Measurements from ENCODE around the gene HSPA9. TPM values are rescaled to one million over a fixed set of nuclear protein-coding genes. Genes with fewer than 3 reads are reported as not detected.
A peak's percentile ranks its signal among the peaks of the same experiment; 100 is the strongest.

HSPA9 gene
- polyA plus RNA-seq, 3 donors: 67.8 to 82.4 (median 81.8) TPM

GRCh38 chr5:138506370-138507306, 68.6 kb downstream of the HSPA9 start:
- H3K9me3 Mint-ChIP-seq: no peaks in the 10 kb centered on the region
- H3K27ac Mint-ChIP-seq: peak overlapping the region in 2 of 7 donors; percentile 37 to 70
- H3K4me1 Mint-ChIP-seq: peaks cover 14% of the 10 kb centered on the region
- H3K27me3 Mint-ChIP-seq (ENCODE audit: low read depth in 3 of 3): peaks cover 0 to 4% (median 0%) of the 10 kb centered on the region in 3 donors
- Histone ChIP-seq H3K79me2 (ENCODE audit: insufficient read depth, low read length) (no peaks in the 10 kb centered on the region), H3K4me3 (replicated peaks in 1 of 3; ENCODE audit: low read depth in 2 of 3, low read length in 3 of 3) (no peak overlapping the region), H3K27ac (ENCODE audit: low read depth in 1 of 2, low read length in 2 of 2) (no peak overlapping the region), H3K36me3 (replicated peaks in 1 of 2; ENCODE audit: control insufficient read depth in 1 of 2, insufficient read depth in 2 of 2, low read length in 2 of 2) (peaks cover 40 to 64% of the 10 kb centered on the region in 2 donors), H3K4me2 (replicated peaks; ENCODE audit: extremely low read depth, low read length, poor library complexity, severe bottlenecking) (no peak overlapping the region), H3K9me3 (replicated peaks in 1 of 2; ENCODE audit: control insufficient read depth in 1 of 2, insufficient read depth in 1 of 2, low read length in 2 of 2) (no peaks in the 10 kb centered on the region), H4K20me1 (ENCODE audit: insufficient read depth, low read length) (peaks cover 33% of the 10 kb centered on the region), H3K4me1 (ENCODE audit: control insufficient read depth in 1 of 2, insufficient read depth in 2 of 2, low read length in 2 of 2) (peaks cover 3 to 7% of the 10 kb centered on the region in 2 donors), H3K9ac (ENCODE audit: insufficient read depth, low read length, poor library complexity, severe bottlenecking) (no peak overlapping the region), H3K27me3 (ENCODE audit: control insufficient read depth in 2 of 2, insufficient read depth in 2 of 2, low read length in 2 of 2) (no peaks in the 10 kb centered on the region), H2AFZ (ENCODE audit: insufficient read depth, low read depth, low read length, poor library complexity, severe bottlenecking) (no peak overlapping the region)
- WGBS (ENCODE audit: insufficient coverage): 93% methylated on average over 6 of the region's 10 CpGs
- no peak for DNase-seq
- peaks cover 42 to 62% of the 10 kb centered on the region in 2 donors for H3K36me3 Mint-ChIP-seq
- no peak overlapping the region for H3K4me3 Mint-ChIP-seq
- intact Hi-C loops (cut with micrococcal nuclease): no loop called here
- TF ChIP-seq CTCF (IDR thresholded peaks at IDR 0.05): no peak

- no peak overlapping the region for H3K4me3 ChIP-seq (replicated peaks in 1 of 3; ENCODE audit: low read depth in 2 of 3, low read length in 3 of 3)
- no peak for DNase-seq
- Mint-ChIP-seq H3K27ac (peak overlapping the region in 3 of 7 donors; percentile 2 to 26 (median 23)), H3K4me1 (peaks cover 14% of the 10 kb centered on the region), H3K27me3 (ENCODE audit: low read depth in 3 of 3) (peaks cover 0 to 4% (median 0%) of the 10 kb centered on the region in 3 donors), H3K9me3 (no peaks in the 10 kb centered on the region), H3K4me3 (no peak overlapping the region), H3K36me3 (peaks cover 26 to 43% of the 10 kb centered on the region in 2 donors)
- no peaks in the 10 kb centered on the region for H3K79me2 ChIP-seq (ENCODE audit: insufficient read depth, low read length)
- no peak for TF ChIP-seq CTCF (IDR thresholded peaks at IDR 0.05)
- peaks cover 26% of the 10 kb centered on the region for H4K20me1 ChIP-seq (ENCODE audit: insufficient read depth, low read length)
- H3K27ac ChIP-seq (ENCODE audit: low read depth in 1 of 2, low read length in 2 of 2): no peak overlapping the region
- no peak overlapping the region for H3K9ac ChIP-seq (ENCODE audit: insufficient read depth, low read length, poor library complexity, severe bottlenecking)
- no peaks in the 10 kb centered on the region for H3K9me3 ChIP-seq (replicated peaks in 1 of 2; ENCODE audit: control insufficient read depth in 1 of 2, insufficient read depth in 1 of 2, low read length in 2 of 2)
- 92% methylated on average over 3 of the region's 4 CpGs for WGBS (ENCODE audit: insufficient coverage)
- intact Hi-C loops (cut with micrococcal nuclease): loop anchor here in 1 of 2 donors (2.0 kb wide), 1 partner anchor 54 kb away; no protein-coding TSS in a partner anchor
- H3K27me3 ChIP-seq (ENCODE audit: control insufficient read depth in 2 of 2, insufficient read depth in 2 of 2, low read length in 2 of 2): no peaks in the 10 kb centered on the region
- H3K4me2 ChIP-seq (replicated peaks; ENCODE audit: extremely low read depth, low read length, poor library complexity, severe bottlenecking): no peak overlapping the region
- H2AFZ ChIP-seq (ENCODE audit: insufficient read depth, low read depth, low read length, poor library complexity, severe bottlenecking): no peak overlapping the region
- H3K36me3 ChIP-seq (replicated peaks in 1 of 2; ENCODE audit: control insufficient read depth in 1 of 2, insufficient read depth in 2 of 2, low read length in 2 of 2): peaks cover 24 to 46% of the 10 kb centered on the region in 2 donors
- H3K4me1 ChIP-seq (ENCODE audit: control insufficient read depth in 1 of 2, insufficient read depth in 2 of 2, low read length in 2 of 2): peaks cover 3 to 7% of the 10 kb centered on the region in 2 donors
These were observed 70.4 kb downstream of the HSPA9 start for GRCh38 chr5:138504799-138505198.

Small RNA genes within 50 kb of the gene (small RNA-seq; reads per million reads assigned to genes)
- gene RF00154 (ENCODE audit: insufficient read length, low read depth) (2.4 reads per million, percentile 7 among the genes with 10 or more reads in this experiment), gene RF01210 (ENCODE audit: insufficient read length, low read depth) (not detected), gene SNORD63 (ENCODE audit: insufficient read length, low read depth) (967 reads per million, percentile 99 among the genes with 10 or more reads in this experiment)

Other genes with a start within 250 kb of the HSPA9 start
- gene CDC25C, start 243.6 kb downstream of the HSPA9 start, polyA plus RNA-seq: not detected
- gene FAM53C, start 237.1 kb downstream of the HSPA9 start, polyA plus RNA-seq: 10 to 100 TPM; 24.9 to 92.2 (median 28.7) TPM
- gene KDM3B, start 222.7 kb downstream of the HSPA9 start, polyA plus RNA-seq: 10 to 100 TPM; 11.7 to 52.1 (median 17.4) TPM
- not detected for gene REEP2, start 136.3 kb downstream of the HSPA9 start, polyA plus RNA-seq
- 100 to 1,000 TPM in 1 of 3 donors, 10 to 100 TPM in 1, 1 to 10 TPM in 1; 8.4 to 105 (median 16.9) TPM for gene EGR1, start 109.9 kb downstream of the HSPA9 start, polyA plus RNA-seq
- gene ETF1, start 32.2 kb downstream of the HSPA9 start, polyA plus RNA-seq: 10 to 100 TPM; 34.8 to 71.4 (median 61.6) TPM
- 10 to 100 TPM; 56.6 to 84.5 (median 66.2) TPM for gene CTNNA1, start 178.0 kb upstream of the HSPA9 start, polyA plus RNA-seq